ENCODE data around the gene DAPP1. TPM values are rescaled to one million over a fixed set of nuclear protein-coding genes. Genes with fewer than 3 reads are reported as not detected.
A peak's percentile ranks its signal among the peaks of the same experiment; 100 is the strongest.

DAPP1 gene
- total and polyA plus RNA-seq, 10 of the 15 experiments (the other 5 are each of a cell fraction or from before 2014, with no cell fraction given), result 46.5 to 147 (median 74.2) TPM

- TF ChIP-seq TCF7 (IDR thresholded peaks at IDR 0.05; ENCODE audit: borderline replicate concordance) (peak; percentile 61; the same call in 1 of the 2 replicates), ZNF622 (IDR thresholded peaks at IDR 0.05) (no peak), BHLHE40 (IDR thresholded peaks at IDR 0.05; ENCODE audit: borderline replicate concordance in 1 of 2, low read depth in 2 of 2, low read length in 1 of 2) (peak in 1 of 2 experiments; percentile 53; a peak in 1 of 4 replicates), BMI1 (IDR thresholded peaks at IDR 0.05; ENCODE audit: borderline replicate concordance) (no peak), SMARCA5 (IDR thresholded peaks at IDR 0.05) (no peak), ZBTB33 (IDR thresholded peaks at IDR 0.05) (no peak), PBX3 (IDR thresholded peaks at IDR 0.05; ENCODE audit: insufficient replicate concordance, low read depth, low read length) (peak; percentile 45), CBFB (IDR thresholded peaks at IDR 0.05; ENCODE audit: low read depth) (0 out of 2 replicates have a peak, but pooled peaks have one; percentile 22), NKRF (conservative IDR thresholded peaks at IDR 0.05) (no peak), SKIL (IDR thresholded peaks at IDR 0.05; ENCODE audit: low read depth, poor library complexity, severe bottlenecking) (peak; percentile 85), HSF1 (IDR thresholded peaks at IDR 0.05; ENCODE audit: low read depth, low read length) (no peak), ETV6 (conservative IDR thresholded peaks at IDR 0.05 in 1 of 2, IDR thresholded peaks at IDR 0.05 in 1 of 2; ENCODE audit: borderline replicate concordance in 1 of 2, low read depth in 1 of 2) (peak in 1 of 2 experiments; percentile 74; a peak in 1 of 4 replicates), E4F1 (IDR thresholded peaks at IDR 0.05; ENCODE audit: borderline replicate concordance, partially characterized antibody) (no peak), SUZ12 (IDR thresholded peaks at IDR 0.05; ENCODE audit: unreplicated experiment) (no peak), E2F4 (IDR thresholded peaks at IDR 0.05; ENCODE audit: low read depth, low read length) (no peak), NRF1 (conservative IDR thresholded peaks at IDR 0.05; ENCODE audit: low read depth, low read length) (no peak)
Observed at GRCh38 chr4:99848591-99849001, 32.0 kb downstream of the DAPP1 start (continued).
